CD4-positive, alpha-beta T cell treated with Interferon alpha-2 for 1 hour (primary cell): ENCODE measurements around the gene THEM4.
"Not testable (repeated sequence)": the region's sequence is repeated elsewhere in the genome, so short reads cannot be mapped to it uniquely, and the experiment has no call there.

Experiments
- DNase-seq, 2 donors: peaks; one replicate each; pipeline ENCODE4 v3.0.0-alpha.2; 2020 to 2022

Gene THEM4

GRCh38 chr1:151858030-151858746 lies 51.1 kb downstream of the THEM4 start:
- DNase-seq: no peak

- DNase-seq: no peak
Observed at GRCh38 chr1:151855933-151856332, 53.4 kb downstream of the THEM4 start.

DNA sequence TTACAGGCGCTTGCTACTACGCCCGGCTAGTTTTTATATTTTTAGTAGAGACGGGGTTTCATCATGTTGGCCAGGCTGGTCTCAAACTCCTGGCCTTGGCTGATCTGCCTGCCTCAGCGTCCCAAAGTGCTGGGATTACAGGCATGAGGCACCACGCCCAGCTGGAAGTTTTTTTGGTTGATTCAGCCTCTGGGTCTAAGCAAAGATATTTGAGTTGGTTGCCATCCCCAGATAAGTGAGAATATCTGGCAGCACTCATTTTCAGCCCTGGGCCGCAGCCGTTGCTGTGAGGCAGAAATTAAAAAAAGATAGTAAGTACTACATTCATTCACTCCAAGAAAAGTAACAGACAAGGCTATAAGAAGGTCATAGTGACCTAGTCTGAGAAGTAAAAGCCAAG lies 53.8 kb downstream of the THEM4 start:
- DNase-seq: not testable (repeated sequence)

DNA sequence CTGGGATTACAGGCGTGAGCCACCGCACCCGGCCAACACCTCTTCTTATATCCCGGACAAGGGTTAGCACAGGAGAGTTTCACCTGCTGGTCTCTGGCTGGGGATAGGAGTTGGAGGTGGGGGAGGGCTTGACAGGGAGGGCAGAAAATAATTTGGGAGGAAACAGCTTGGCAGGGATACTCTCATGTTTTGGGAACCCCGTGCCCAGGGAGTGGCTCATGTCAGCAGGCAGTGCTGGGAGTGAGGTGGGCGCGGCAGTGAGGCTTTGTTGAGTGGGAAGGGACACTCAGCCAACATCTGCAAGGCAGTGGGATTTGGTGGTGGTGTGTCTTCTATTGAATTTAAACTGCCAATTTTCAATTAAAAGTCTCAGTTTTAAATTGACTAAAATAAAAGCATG lies 54.7 kb downstream of the THEM4 start:
- DNase-seq: no peak

DNA sequence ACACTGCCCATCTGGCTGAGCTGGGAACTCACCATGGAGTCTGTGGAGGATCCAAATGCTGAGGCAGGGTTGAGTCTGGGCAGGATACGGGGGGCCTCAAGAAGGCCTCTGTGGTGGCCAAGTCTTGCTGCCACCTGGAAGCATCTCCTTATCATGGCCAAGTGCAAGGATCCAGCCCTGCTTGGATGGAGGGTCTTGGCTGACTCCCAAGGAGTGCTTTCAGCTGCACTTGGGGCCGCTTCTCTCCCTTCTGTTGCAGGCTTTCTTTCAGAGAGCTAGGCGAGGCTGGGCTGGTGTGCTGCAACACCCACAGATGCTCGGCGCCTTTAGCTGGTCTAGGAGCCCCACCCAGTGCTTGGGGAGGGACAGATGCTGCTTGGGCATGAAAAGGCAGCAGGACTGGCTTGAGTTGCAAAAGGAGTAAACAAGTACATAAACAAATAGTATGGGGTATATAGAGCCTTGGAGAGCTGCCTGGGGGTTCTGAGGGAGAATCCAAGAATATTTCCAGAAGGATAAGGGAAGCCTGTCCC lies 55.8 kb downstream of the THEM4 start, which contains the start of gene THEM5:
TSS of gene THEM5 (minus strand) at position 302 of the 533 bp plus-strand sequence. CDS start at position 155, 147 bp downstream.
- DNase-seq: no peak

DNA sequence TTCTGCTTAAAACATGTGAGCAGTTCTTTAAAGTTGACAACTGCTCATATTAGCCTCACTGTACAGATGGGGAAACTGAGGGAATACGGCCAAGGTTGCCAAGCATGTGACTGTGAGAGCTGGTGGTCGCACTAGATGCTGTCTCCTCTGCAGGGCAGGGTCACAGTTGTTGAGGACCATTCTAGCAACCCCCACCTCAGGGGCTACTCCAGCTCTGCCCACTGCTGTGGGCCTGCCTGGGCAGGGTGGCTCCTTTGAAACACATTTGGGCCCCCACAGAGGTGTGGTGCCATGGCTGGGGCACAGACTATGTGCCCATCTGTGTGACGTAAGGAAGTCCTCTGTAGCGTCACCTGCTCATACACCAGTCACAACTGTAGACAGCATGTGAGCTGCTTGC lies 56.6 kb downstream of the THEM4 start:
- DNase-seq: no peak

DNA sequence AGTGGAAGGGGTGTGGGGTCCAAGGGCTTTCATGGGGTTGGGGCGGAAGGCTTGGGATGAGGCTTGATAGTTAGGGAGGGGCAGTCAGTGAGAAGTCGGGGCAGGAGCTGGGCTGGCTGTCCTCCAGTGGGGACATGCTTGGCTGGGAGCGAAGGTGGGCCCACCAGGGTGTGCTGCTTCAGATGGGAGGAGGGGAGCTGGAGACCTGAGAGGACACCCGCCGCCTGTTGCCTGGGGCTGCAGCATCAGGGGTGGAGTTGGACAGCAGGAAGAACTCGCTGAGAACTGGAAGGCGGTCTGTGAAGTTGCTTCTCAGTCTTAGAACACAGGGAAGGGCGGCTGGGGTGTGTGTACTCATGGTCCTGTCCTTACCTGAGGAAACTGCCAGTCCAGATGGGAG lies 57.4 kb downstream of the THEM4 start:
- no peak for DNase-seq

DNA sequence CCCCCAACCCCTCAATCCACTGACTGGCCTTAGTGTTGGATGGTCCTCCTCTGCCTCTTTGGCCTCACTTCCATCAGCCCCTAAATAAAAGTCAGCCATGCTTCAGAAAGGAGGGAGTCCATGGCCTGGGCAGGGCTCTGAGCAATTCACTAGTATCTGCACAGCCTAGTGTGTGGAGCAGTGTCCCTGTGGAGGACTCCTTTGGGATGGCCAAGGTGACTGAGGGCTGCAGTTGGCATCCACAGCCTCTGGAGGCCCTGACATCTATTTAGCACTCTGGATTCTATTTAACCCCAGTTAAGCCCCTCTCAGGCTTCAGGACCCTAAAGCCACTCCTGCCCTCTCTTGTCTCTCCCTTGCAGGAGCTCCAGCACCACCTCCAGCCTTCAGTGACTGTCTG lies 59.4 kb downstream of the THEM4 start:
- no peak for DNase-seq

DNA sequence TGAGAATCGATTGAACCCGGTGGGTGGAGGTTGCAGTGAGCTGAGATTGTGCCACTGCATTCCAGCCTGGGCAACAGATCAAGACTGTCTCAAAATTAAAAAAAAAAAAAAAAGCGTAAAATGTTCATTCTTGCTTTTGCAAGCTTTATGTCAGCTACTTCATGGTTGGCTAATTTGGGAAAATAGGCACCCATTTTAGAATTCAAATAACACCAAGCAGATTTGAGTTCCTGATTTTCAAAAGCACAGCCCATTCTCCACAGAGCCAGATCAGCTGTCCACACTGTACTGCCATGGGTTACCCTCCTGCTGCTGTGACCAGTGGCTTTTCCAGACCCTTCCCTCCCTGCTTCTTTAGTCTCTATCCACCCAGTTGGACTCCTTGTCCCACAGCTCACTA lies 60.2 kb downstream of the THEM4 start:
- DNase-seq: no peak

DNA sequence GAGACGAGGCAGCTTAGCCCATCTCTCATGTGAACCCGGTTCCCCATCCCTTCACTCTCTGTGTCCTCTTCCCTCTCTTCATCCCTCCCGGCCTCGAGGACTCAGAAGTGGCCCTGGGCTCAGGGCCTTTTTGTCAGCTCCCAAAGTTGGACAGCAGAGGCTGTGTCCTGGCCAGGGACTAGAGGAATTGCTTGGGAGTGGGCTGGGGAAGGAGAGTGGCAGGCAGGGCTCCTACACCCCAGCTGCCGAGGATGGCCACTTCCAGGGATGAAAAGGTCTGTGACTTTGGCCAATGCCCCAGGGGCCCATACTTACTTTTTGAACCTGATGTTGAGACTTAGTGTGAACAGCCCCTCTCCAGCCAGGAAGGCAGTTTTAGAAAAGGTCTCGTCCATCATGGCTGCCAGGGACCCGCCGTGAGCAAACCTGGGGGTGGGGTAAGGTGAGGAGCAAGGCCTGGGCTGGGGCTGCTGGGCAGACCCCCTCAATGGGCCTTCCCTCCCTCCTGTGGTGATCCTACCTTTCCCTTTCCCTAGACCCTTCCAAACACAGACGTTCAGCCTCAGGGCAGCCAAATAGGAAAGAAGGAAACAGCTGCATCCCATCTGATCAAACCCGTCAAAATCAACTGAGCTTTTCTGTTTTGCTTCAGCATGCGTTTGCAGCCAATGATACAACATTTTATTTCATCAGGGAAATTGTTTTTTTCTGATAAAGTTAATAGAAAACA lies 61.3 kb downstream of the THEM4 start:
- no peak for DNase-seq

DNA sequence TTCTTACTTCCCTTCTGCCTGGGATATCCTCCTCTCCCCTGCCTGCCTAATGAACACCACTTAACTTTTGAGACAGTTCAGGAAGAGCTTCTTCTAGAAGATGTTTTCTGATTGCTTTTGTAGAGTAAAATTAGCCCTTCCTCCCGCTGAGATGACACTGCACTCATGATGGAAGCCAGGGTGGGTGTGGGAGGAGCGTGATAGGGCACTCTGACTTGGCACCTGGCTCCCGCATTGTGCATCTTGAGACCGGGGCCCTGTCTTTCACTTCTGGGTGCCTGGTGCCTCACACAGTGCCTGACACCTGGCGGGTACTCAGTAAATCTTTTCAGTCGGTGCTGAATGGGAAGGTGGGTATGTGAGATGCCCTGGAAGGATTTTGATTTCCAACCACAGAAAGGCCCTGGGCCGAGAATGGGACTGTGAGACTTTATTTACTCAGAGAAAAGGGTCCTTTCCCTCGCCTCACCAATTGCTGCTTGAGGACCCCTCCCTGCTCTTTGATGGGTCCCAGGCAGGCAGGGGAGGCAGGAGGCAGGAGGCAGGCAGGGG lies 62.5 kb downstream of the THEM4 start:
- DNase-seq: no peak

DNA sequence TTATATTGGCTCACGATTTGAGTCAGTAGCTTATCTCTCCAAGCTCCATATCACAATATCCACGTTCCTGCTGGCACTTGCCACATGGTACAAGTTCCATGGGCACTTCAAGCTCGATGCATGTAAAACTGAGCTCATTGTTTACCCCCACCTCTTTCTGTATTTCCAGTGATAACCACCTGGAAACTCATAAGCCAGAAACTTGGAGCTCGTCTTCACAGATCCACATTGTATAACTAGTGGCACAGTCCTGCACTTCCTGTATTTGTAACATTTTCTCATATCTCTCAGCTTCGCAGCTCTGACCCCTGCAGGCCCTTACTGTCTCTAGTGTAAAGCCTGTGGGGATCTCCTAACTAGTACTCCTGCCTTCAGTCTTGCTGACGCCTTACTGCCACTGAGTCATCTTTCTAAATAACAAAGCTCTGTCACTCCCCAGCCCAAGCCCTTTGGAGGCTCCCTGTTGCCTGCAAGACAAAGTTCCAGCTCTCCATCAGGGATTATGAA lies 63.2 kb downstream of the THEM4 start:
- no peak for DNase-seq

GRCh38 chr1:151843398-151843797 lies 65.9 kb downstream of the THEM4 start:
- DNase-seq: no peak

- DNase-seq: no peak
Observed at GRCh38 chr1:151841141-151841540, 68.2 kb downstream of the THEM4 start.

DNA sequence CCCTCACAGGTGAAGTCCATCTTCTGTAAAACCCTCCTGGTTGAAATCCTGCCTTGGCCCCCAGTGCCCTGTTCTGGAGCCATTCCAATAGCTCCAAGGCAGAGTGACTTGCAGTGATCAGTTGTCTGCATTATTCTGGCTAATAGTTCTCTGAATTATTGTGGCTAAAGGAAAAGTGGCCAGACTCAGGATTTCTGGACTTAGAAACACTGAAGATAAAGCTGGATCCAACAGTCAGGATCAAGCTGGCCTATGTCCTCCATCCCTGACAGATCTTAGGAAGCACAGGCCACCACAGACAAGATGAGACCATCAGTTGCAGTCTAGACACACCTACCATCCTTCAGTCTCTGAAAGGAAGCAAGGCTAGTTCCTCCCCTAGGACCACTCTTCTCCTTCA lies 68.9 kb downstream of the THEM4 start:
- DNase-seq: no peak

- DNase-seq: peak; percentile 66 to 84
Observed at GRCh38 chr1:151839457-151840403, 69.6 kb downstream of the THEM4 start, which contains the start of gene C2CD4D. C2CD4D (minus strand) TSS chr1:151839820; CDS start chr1:151838989, 831 bp downstream.

DNA sequence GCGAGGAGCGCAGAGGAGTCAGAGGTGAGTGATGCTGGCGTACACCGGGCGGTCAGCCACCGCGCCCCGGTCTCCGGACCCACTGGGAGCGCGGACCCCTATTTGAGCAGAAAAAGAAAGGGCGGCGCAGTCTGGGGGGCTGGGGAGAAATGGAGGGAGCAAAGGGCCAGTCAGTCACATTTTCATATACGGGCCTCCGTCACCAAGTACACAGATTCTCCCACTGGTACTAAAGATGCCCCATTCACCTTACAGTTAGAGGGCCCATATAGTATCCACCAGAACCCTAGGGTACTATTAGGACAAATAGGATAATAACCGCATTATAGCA lies 70.3 kb downstream of the THEM4 start:
- DNase-seq: no peak

DNA sequence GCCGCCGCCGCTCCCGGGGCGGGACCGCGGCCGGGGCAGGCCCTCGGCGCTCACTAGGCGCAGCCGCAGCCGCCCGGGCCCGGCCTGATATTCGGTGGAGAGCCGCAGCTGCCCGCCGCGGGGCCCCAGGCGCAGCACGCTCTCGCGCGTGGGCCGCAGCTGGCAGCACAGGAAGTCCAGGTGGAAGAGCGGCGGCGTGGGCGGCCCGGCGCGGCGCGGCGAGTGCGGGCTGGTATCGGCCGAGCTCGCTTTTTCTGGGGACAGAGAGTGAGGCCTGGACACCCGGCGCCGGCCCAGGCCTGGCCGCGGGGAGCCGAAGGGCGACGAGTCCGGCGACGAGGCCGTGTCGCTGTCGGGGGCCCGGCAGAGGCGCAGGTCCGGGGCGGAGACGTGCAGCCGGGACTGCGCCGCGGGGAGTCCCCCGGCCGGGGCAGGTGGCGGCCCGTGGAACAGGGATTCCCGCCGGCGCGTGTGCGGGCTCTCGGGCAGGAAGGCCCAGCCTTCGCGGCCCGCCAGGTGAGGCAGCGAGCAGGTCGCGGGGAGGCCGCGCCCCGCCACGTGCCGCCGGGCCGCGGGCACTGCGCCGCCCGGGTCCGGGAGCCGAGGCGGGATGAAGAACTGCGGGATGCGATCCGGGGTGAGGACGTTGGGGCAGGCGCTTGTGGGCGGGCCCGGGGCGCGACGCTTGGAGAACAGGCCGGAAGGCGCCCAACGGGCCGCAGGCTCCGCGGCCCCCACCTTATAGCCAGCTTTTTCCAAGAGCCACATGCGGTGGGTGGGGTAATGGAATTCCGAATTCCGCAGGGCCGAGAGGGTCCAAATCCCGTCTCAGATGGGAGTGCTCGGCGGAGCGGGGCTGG lies 70.9 kb downstream of the THEM4 start:
- peak in 1 of 2 donors; percentile 50 for DNase-seq

DNA sequence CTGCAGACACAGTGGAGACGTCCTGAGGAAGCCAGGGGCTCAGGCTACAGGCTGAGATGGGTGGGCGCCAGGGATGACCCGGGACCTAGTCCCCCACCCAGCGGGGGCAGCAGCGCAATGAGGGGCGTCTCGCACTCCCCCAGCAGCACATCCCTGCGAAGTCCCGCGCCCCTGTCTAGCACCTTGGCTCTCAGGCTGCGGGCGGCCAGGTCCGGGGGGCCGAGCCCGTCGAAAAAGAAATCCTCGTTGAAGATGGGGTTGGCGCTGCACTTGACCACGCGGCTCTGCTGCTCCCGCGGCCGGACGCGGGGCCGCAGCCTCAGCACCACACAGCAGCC lies 71.5 kb downstream of the THEM4 start:
- DNase-seq: no peak

DNA sequence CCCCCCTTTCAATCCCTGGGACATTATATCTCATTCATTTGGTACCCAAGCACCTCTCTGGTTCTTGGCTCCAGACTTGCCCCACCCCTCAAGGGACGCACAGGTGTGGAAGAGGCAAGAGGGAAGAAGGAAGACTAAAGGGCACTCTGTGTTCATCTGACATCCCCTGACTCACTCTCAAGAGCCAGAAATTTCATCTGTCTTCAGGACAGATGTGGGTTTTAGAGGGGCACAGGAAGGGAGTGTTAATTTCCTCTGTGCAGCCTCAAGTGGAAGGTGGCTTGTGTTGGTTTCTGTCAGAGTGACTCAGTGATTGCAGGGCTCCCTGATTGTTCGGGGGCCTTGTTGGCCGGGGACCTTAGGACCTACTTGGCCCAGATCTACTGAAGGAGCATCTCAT lies 72.1 kb downstream of the THEM4 start:
- peak in 1 of 2 donors; percentile 45 for DNase-seq

GRCh38 chr1:151835596-151835995 lies 73.7 kb downstream of the THEM4 start:
- no peak for DNase-seq

- DNase-seq: no peak
Observed at GRCh38 chr1:151834239-151834638, 75.1 kb downstream of the THEM4 start.
